Sigmoid colon (tissue), 3 donors: ENCODE results near the gene CPLX1.

Experiments
- CTCF ChIP-seq, 4 experiments: fragments of 450-650 bp in 3 of 4; fragments of 200-600 bp in 1 of 4; IDR thresholded peaks; one replicate each; pipeline ENCODE4 v1.5.1; 2016 to 2019; ENCODE audit warnings: antibody characterized with exemption in 4 of 4, mild to moderate bottlenecking in 3 of 4, moderate library complexity in 2 of 4
- POLR2A ChIP-seq, 2 donors: fragments of 450-650 bp; IDR thresholded peaks; one replicate each; pipeline ENCODE4 v1.6.1; 2016; ENCODE audit warnings: antibody characterized with exemption in 2 of 2, mild to moderate bottlenecking in 2 of 2, moderate library complexity in 2 of 2

DNA sequence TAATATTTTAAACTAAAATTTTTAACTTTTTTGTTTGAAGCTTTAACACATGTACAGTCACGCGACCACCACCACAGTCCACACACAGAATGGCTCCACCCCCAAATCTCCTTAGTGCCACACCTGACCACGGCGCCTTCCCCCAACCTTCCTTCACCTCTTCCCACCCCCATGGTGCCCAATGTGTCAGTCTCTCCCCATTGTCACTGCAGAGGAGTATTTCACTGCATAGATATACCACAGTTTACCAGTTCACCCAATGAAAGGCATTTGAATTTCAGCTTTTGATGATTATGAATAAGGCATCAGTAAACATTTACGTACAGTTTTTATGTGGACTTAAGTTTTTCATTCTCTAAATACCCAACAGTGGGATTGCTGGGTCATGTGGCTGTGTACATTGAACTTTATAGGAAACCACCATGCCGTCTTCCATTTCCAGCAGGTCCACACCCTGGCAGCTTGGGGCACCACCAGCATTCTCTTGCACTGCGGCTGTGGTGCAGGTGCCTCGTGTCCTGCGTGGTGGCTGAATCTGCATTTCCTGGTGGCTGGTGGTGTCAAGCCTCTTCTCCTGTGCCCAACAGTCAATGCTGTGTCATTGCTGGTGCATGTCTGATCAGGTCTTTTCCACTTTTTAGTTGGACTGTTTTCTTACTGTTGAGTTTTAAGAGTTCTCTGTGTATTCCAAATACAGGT lies 49.0 kb downstream of the CPLX1 start:
- no peak for TF ChIP-seq CTCF (IDR thresholded peaks at IDR 0.05)
- TF ChIP-seq POLR2A (IDR thresholded peaks at IDR 0.05): no peak
